Upper lobe of right lung (tissue), 1 donor: ENCODE results near the gene RTN4RL1. TPM values are rescaled to one million over a fixed set of nuclear protein-coding genes. Genes with fewer than 3 reads are reported as not detected.

Source experiments
- ATAC-seq: fragments of 200-7000 bp; cut with Tn5 transposase; one replicate; pipeline ENCODE4 v1.9.1; 2020; ENCODE audit warnings: mild to moderate bottlenecking, moderate library complexity
- DNase-seq: peaks from one replicate; pipeline ENCODE4 v3.0.0-alpha.2; 2020
- H3K27ac ChIP-seq: fragments of 200-600 bp; one replicate; pipeline ENCODE4 v1.8.0; 2022
- H3K27me3 ChIP-seq: fragments of 200-600 bp; one replicate; pipeline ENCODE4 v1.8.0; 2022; ENCODE audit warnings: mild to moderate bottlenecking
- H3K36me3 ChIP-seq: fragments of 200-600 bp; one replicate; pipeline ENCODE4 v1.8.0; 2022
- H3K4me1 ChIP-seq: fragments of 200-600 bp; one replicate; pipeline ENCODE4 v1.8.0; 2022
- H3K4me3 ChIP-seq: fragments of 200-600 bp; one replicate; pipeline ENCODE4 v1.8.0; 2022; ENCODE audit warnings: mild to moderate bottlenecking
- H3K9me3 ChIP-seq: fragments of 200-600 bp; one replicate; pipeline ENCODE4 v1.8.0; 2022
- intact Hi-C: fragments of 100-400 bp; cut with DNase I; formaldehyde crosslinking; loops from one replicate; pipeline ENCODE4 v1.11.0; 2022
- total RNA-seq: library from RNA; stranded (reverse); fragmentation: NEBNext Ultra II Directional; extraction: Animal tissue kit (Norgen Biotek cat#: 25700); gene quantifications from one replicate; pipeline ENCODE4 v1.2.1, GENCODE V29; 2021
- TF ChIP-seq, protein P1 (sequence below): fragments of 200-600 bp; IDR thresholded peaks from one replicate; pipeline ENCODE4 v1.8.0; 2022; ENCODE audit warnings: antibody characterized with exemption
- donor health status: DM: no; HTN: yes; CAD: no; lungs with severe emphysema.

The RTN4RL1 gene
- total RNA-seq, 1 donor from 2014 or later: 4.3 TPM

GRCh38 chr17:1957037-1957436 lies 68.1 kb downstream of the RTN4RL1 start:
- H3K36me3 ChIP-seq: no peaks in the 10 kb centered on the region
- TF ChIP-seq, protein P1, sequence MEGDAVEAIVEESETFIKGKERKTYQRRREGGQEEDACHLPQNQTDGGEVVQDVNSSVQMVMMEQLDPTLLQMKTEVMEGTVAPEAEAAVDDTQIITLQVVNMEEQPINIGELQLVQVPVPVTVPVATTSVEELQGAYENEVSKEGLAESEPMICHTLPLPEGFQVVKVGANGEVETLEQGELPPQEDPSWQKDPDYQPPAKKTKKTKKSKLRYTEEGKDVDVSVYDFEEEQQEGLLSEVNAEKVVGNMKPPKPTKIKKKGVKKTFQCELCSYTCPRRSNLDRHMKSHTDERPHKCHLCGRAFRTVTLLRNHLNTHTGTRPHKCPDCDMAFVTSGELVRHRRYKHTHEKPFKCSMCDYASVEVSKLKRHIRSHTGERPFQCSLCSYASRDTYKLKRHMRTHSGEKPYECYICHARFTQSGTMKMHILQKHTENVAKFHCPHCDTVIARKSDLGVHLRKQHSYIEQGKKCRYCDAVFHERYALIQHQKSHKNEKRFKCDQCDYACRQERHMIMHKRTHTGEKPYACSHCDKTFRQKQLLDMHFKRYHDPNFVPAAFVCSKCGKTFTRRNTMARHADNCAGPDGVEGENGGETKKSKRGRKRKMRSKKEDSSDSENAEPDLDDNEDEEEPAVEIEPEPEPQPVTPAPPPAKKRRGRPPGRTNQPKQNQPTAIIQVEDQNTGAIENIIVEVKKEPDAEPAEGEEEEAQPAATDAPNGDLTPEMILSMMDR: no peak
- DNase-seq: no peak
- no peaks in the 10 kb centered on the region for H3K9me3 ChIP-seq
- H3K27me3 ChIP-seq: no peaks in the 10 kb centered on the region
- H3K27ac ChIP-seq: no peak overlapping the region
- no peaks in the 10 kb centered on the region for H3K4me1 ChIP-seq
- no peak overlapping the region for H3K4me3 ChIP-seq
- intact Hi-C loops: no loop called here
- ATAC-seq: no peak

GRCh38 chr17:1956134-1956533 lies 69.0 kb downstream of the RTN4RL1 start:
- no peak overlapping the region for H3K27ac ChIP-seq
- ATAC-seq (no peak), DNase-seq (no peak)
- no peaks in the 10 kb centered on the region for H3K27me3 ChIP-seq
- H3K4me1 ChIP-seq: no peaks in the 10 kb centered on the region
- intact Hi-C loops: no loop called here
- TF ChIP-seq, protein P1: no peak
- no peak overlapping the region for H3K4me3 ChIP-seq
- H3K9me3 ChIP-seq: no peaks in the 10 kb centered on the region
- H3K36me3 ChIP-seq: no peaks in the 10 kb centered on the region

DNA sequence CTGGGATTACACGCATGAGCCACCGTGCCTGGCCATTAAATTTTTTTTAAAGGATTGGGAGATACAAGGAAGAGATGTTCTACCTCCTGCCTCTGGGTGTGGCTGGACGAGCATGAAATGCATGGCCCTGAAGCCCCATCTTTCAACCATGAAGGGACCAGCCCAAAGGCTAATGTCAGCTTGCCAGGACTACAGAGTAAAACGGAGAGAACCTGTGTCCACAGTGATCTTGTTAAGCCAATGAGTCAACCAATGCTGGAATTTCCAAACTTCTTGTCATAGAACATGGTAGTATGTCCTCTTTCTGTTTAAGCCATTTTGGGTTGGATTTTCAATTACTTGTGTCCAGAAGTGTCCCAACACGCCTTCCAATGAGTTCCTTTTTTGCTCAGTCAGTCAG lies 71.3 kb downstream of the RTN4RL1 start:
- no peaks in the 10 kb centered on the region for H3K27me3 ChIP-seq
- intact Hi-C loops: no loop called here
- H3K9me3 ChIP-seq: no peaks in the 10 kb centered on the region
- H3K36me3 ChIP-seq: no peaks in the 10 kb centered on the region
- ATAC-seq (no peak), DNase-seq (no peak)
- H3K27ac ChIP-seq: no peak overlapping the region
- H3K4me3 ChIP-seq: no peak overlapping the region
- H3K4me1 ChIP-seq: no peaks in the 10 kb centered on the region
- TF ChIP-seq, protein P1: no peak

DNA sequence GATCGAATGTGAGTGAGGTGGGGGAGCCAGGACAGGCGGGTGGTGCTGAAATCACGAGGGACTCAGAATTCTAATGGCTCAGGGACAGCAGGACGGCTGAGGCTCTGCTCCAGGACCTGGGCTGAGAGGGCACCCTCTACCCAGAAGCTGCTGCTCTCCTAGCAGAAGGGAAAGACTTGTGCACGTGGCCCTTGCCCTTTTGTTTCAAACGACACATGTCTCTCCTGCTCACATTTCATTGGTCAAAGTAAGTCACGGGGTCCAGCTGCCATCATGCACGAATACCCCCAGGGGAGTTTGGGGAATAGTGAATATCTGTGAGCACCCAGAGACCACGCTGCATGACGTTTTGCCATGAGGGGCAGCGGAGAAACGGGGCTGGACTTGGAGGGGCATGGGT lies 73.2 kb downstream of the RTN4RL1 start:
- TF ChIP-seq, protein P1: no peak
- H3K4me1 ChIP-seq: no peaks in the 10 kb centered on the region
- ATAC-seq (no peak), DNase-seq (no peak)
- H3K27ac ChIP-seq: no peak overlapping the region
- H3K9me3 ChIP-seq: no peaks in the 10 kb centered on the region
- intact Hi-C loops: no loop called here
- no peaks in the 10 kb centered on the region for H3K27me3 ChIP-seq
- H3K4me3 ChIP-seq: no peak overlapping the region
- no peaks in the 10 kb centered on the region for H3K36me3 ChIP-seq

- no peak for ATAC-seq
- no peak overlapping the region for H3K4me3 ChIP-seq
- H3K4me1 ChIP-seq: no peaks in the 10 kb centered on the region
- H3K27ac ChIP-seq: no peak overlapping the region
- DNase-seq: no peak
- no peaks in the 10 kb centered on the region for H3K9me3 ChIP-seq
- H3K36me3 ChIP-seq: no peaks in the 10 kb centered on the region
- intact Hi-C loops: no loop called here
- TF ChIP-seq, protein P1: no peak
- H3K27me3 ChIP-seq: no peaks in the 10 kb centered on the region
These were observed 75.4 kb downstream of the RTN4RL1 start for GRCh38 chr17:1949754-1950153.

GRCh38 chr17:1948517-1948825 lies 76.7 kb downstream of the RTN4RL1 start:
- ATAC-seq: no peak
- TF ChIP-seq, protein P1: no peak
- Histone ChIP-seq H3K9me3 (no peaks in the 10 kb centered on the region), H3K4me1 (no peaks in the 10 kb centered on the region), H3K27me3 (no peaks in the 10 kb centered on the region), H3K36me3 (no peaks in the 10 kb centered on the region), H3K4me3 (no peak overlapping the region), H3K27ac (no peak overlapping the region)
- DNase-seq: no peak
- intact Hi-C loops: no loop called here
